GM12865 (cell line): ENCODE measurements around the gene FCAR.

Experiments
- DNase-seq: peaks from one replicate; pipeline ENCODE4 v3.0.0; 2010; ENCODE audit warnings: low read depth
- H3K4me3 ChIP-seq: 2 replicates; pipeline ENCODE4 v1.5.1; 2011; ENCODE audit warnings: mild to moderate bottlenecking, low read depth, low read length, control low read depth
- CTCF ChIP-seq: IDR thresholded peaks from 2 replicates; pipeline ENCODE4 v1.5.1; 2011; ENCODE audit warnings: low read length, control low read depth, low read depth, inconsistent platforms; ENCODE audit not compliant: insufficient read depth; ENCODE audit errors: missing control alignments

Gene FCAR

GRCh38 chr19:54871696-54872095, 2.3 kb upstream of the FCAR start:
- no peak for TF ChIP-seq CTCF
- DNase-seq, result no peak
- no peak overlapping the region for H3K4me3 ChIP-seq

- no peak overlapping the region for H3K4me3 ChIP-seq
- no peak for DNase-seq
- TF ChIP-seq CTCF, result no peak
Measured at GRCh38 chr19:54875506-54875905, 1.5 kb downstream of the FCAR start.

DNA sequence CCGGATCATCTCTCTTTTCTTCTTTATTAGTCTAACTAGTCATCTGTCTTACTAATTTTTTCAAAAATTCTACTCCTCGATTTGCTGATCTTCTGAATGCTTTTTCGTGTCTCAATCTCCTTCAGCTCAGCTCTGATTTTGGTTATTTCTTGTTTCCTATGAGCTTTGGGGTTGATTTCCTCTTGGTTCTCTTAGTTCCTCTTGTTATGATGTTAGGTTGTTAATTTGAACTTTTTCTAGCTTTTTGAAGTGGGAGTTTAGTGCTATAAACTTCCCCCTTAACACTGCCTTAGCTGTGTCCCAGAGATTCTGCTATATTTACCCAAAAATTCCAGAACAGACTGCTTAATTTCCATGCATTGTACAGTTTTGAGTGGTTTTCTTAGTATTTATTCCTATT, 3.4 kb downstream of the FCAR start:
- H3K4me3 ChIP-seq, result no peak overlapping the region
- DNase-seq, result no peak
- no peak for TF ChIP-seq CTCF

DNA sequence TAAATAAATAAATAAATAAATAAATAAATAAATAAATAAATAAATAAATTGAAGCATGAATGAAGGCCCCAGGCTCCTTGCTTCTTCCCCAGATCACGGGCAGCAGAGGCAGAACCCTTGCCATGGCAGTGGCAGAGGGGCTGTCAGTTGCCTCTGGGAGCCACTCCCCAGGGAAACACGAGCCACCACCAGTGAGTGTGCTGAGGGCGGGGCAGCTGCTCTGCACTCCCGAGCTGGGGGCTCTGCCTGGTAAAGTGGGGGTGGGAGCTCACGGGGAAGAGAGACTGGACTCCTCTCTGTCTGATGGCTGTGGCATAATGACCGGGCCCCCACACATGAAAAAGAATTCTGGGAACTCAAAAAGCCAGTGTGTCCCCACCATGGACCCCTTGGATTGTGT, 7.8 kb downstream of the FCAR start:
- no peak overlapping the region for H3K4me3 ChIP-seq
- DNase-seq, result no peak
- no peak for TF ChIP-seq CTCF

DNA sequence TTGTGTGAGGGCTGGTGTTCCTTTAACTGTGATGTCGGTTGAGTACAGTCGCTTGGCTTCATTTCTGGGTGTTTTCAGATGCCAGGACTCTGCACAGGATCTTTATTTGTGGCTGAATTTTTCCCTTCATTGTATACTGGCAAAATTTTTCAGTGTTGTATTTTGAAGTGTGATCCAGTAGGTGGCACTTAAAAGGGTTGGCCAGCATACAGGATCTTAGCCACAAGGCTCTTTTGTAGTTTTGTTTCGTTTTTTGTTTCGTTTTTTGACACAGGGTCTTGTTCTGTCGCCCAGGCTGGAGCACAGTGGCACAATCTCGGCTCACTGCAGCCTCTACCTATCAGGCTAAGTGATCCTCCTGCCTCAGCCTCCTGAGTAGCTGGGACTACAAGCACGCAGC, 8.7 kb downstream of the FCAR start:
- TF ChIP-seq CTCF, result peak; percentile 44
- peak; percentile 84 for DNase-seq

GRCh38 chr19:54883228-54883627, 9.2 kb downstream of the FCAR start:
- TF ChIP-seq CTCF, result no peak
- H3K4me3 ChIP-seq, result no peak overlapping the region
- no peak for DNase-seq

More for the DNA sequence above, 8.7 kb downstream of the FCAR start:
- no peak overlapping the region for H3K4me3 ChIP-seq

DNA sequence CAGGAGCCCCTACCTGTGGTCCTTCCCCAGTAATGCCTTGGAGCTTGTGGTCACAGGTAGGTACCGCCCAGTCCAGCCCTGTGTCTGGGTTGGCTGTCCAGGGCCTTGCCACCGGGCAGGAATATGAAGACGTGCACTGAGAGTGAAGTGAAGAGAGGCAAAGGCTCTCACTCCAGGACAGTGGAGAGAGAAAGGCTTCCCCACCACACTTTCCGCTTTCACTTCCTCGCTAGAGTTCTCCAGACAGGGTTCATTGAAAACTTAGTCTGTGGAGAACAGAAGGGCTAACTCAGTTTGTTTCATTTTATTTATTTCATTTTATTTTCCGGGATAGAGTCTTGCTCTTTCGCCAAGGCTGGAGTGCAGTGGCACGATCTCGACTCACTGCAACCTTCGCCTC, 14.2 kb downstream of the FCAR start:
- DNase-seq, result no peak
- H3K4me3 ChIP-seq, result no peak overlapping the region
- no peak for TF ChIP-seq CTCF
